ENCODE results near the gene POM121.
A peak's percentile ranks its signal among the peaks of the same experiment; 100 is the strongest.
"Not testable (repeated sequence)": the region's sequence is repeated elsewhere in the genome, so short reads cannot be mapped to it uniquely, and the experiment has no call there.

The POM121 gene

DNA sequence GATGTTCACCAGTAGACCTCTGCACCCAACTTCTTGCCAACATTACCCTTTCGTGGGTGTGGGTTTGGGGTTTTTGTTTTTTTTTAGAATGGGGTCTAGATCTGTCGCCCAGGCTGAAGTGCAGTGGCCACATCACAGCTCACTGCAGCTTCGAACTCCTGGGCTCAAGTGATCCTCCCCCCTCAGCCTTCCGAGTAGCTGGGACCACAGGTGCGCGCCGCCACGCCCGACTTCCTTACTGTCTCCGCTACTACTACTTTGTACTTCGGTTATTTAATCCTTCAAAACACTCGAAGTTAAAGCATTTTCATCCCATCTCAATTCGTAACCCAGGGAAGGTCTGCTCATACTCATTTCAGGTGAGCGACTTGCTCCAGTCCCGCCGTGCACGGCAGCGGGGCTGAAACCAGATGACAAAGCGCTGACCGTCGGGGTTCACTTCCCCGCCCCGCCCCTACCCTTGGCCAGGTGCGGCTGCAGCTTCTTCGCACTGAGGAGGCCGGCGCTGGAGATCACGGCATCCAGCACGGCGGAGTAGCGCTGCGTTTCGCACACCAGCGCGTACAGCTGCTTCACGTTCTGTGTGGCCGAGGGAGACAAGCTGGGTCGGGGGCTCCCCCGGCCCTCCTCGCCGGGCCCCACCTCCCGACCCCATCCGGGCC is 29.1 kb downstream of the POM121 start:
- WGBS, result no CpG with 5 or more reads among the region's 43 CpGs
- not testable (repeated sequence) for H3K36me3 ChIP-seq (ENCODE audit: insufficient read depth, low read length); H3K27me3 ChIP-seq (ENCODE audit: insufficient read depth, low read length); H3K9ac ChIP-seq (ENCODE audit: low read depth, low read length); H3K4me1 ChIP-seq (ENCODE audit: insufficient read depth, low read length); H3K27ac ChIP-seq (ENCODE audit: low read depth, low read length); H3K9me3 ChIP-seq (ENCODE audit: insufficient read depth, low read depth, low read length)
- H3K4me3 ChIP-seq (ENCODE audit: low read length), result peak overlapping the region; percentile 46

DNA sequence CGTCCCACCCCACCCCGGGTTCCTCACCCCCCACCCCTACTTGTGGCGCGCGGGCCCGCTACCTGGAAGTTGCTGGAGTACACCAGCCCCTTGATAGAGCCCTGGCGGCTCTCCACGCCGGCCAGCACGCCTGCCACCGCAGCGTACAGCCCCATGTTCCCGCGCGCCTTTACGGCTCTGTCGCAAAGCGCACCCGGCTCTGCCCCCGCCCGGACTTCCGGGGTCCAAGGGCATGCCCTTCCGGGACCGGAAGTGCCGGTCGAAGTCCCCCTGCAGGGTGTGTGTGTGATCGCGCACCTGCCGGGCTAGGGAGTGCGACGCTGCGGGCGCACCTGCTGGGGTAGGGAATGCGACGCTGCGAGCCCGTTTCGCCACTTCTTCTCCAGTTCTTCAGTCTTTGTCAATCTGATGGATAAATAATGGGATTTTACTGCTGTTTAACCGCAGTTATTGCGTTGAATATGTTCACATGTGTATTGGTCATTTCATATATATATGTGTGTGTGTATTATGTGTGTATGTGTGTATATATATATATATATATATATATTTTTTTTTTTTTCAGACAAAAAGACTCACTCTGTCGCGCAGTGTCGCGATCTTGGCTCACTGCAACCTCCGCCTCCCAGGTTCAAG is 29.8 kb downstream of the POM121 start:
- H3K4me1 ChIP-seq (ENCODE audit: insufficient read depth, low read length); H3K36me3 ChIP-seq (ENCODE audit: insufficient read depth, low read length); H3K27ac ChIP-seq (ENCODE audit: low read depth, low read length); H3K9me3 ChIP-seq (ENCODE audit: insufficient read depth, low read depth, low read length); H3K9ac ChIP-seq (ENCODE audit: low read depth, low read length); H3K27me3 ChIP-seq (ENCODE audit: insufficient read depth, low read length): not testable (repeated sequence)
- WGBS, result no CpG with 5 or more reads among the region's 45 CpGs
- H3K4me3 ChIP-seq (ENCODE audit: low read length), result peak overlapping the region; percentile 36; the same call in 1 of the 2 replicates

- H3K9me3 ChIP-seq (ENCODE audit: insufficient read depth, low read depth, low read length); H3K9ac ChIP-seq (ENCODE audit: low read depth, low read length); H3K27me3 ChIP-seq (ENCODE audit: insufficient read depth, low read length); H3K4me1 ChIP-seq (ENCODE audit: insufficient read depth, low read length); H3K4me3 ChIP-seq (ENCODE audit: low read length); H3K27ac ChIP-seq (ENCODE audit: low read depth, low read length); H3K36me3 ChIP-seq (ENCODE audit: insufficient read depth, low read length): not testable (repeated sequence)
- 73% methylated on average over 2 of the region's 18 CpGs for WGBS
Observed at GRCh38 chr7:72960029-72960428, 35.1 kb downstream of the POM121 start.

- H3K9me3 ChIP-seq (ENCODE audit: insufficient read depth, low read depth, low read length); H3K9ac ChIP-seq (ENCODE audit: low read depth, low read length); H3K4me3 ChIP-seq (ENCODE audit: low read length); H3K4me1 ChIP-seq (ENCODE audit: insufficient read depth, low read length); H3K27me3 ChIP-seq (ENCODE audit: insufficient read depth, low read length); H3K27ac ChIP-seq (ENCODE audit: low read depth, low read length); H3K36me3 ChIP-seq (ENCODE audit: insufficient read depth, low read length): not testable (repeated sequence)
- WGBS, result no CpG with 5 or more reads among the region's 20 CpGs
Observed at GRCh38 chr7:72960626-72961345, 35.9 kb downstream of the POM121 start.

GRCh38 chr7:72961346-72961650 is 36.4 kb downstream of the POM121 start:
- H3K9ac ChIP-seq (ENCODE audit: low read depth, low read length); H3K9me3 ChIP-seq (ENCODE audit: insufficient read depth, low read depth, low read length); H3K36me3 ChIP-seq (ENCODE audit: insufficient read depth, low read length); H3K27me3 ChIP-seq (ENCODE audit: insufficient read depth, low read length); H3K27ac ChIP-seq (ENCODE audit: low read depth, low read length); H3K4me3 ChIP-seq (ENCODE audit: low read length); H3K4me1 ChIP-seq (ENCODE audit: insufficient read depth, low read length): not testable (repeated sequence)
- no CpG with 5 or more reads among the region's 9 CpGs for WGBS

- no CpG with 5 or more reads among the region's 8 CpGs for WGBS
- H3K36me3 ChIP-seq (ENCODE audit: insufficient read depth, low read length); H3K9ac ChIP-seq (ENCODE audit: low read depth, low read length); H3K4me1 ChIP-seq (ENCODE audit: insufficient read depth, low read length); H3K27ac ChIP-seq (ENCODE audit: low read depth, low read length); H3K27me3 ChIP-seq (ENCODE audit: insufficient read depth, low read length); H3K9me3 ChIP-seq (ENCODE audit: insufficient read depth, low read depth, low read length); H3K4me3 ChIP-seq (ENCODE audit: low read length): not testable (repeated sequence)
Observed at GRCh38 chr7:72963056-72963455, 38.2 kb downstream of the POM121 start.

GRCh38 chr7:72965186-72965975 is 40.5 kb downstream of the POM121 start:
- not testable (repeated sequence) for H3K36me3 ChIP-seq (ENCODE audit: insufficient read depth, low read length); H3K9me3 ChIP-seq (ENCODE audit: insufficient read depth, low read depth, low read length)
- no CpG with 5 or more reads among the region's 31 CpGs for WGBS

GRCh38 chr7:72966892-72967291 is 42.0 kb downstream of the POM121 start:
- not testable (repeated sequence) for H3K9me3 ChIP-seq (ENCODE audit: insufficient read depth, low read depth, low read length); H3K36me3 ChIP-seq (ENCODE audit: insufficient read depth, low read length); H3K27me3 ChIP-seq (ENCODE audit: insufficient read depth, low read length); H3K4me3 ChIP-seq (ENCODE audit: low read length); H3K27ac ChIP-seq (ENCODE audit: low read depth, low read length); H3K4me1 ChIP-seq (ENCODE audit: insufficient read depth, low read length); H3K9ac ChIP-seq (ENCODE audit: low read depth, low read length)
- WGBS, result 81% methylated on average over 2 of the region's 3 CpGs

More at GRCh38 chr7:72965186-72965975, 40.5 kb downstream of the POM121 start:
- H3K4me1 ChIP-seq (ENCODE audit: insufficient read depth, low read length); H3K9ac ChIP-seq (ENCODE audit: low read depth, low read length); H3K27me3 ChIP-seq (ENCODE audit: insufficient read depth, low read length); H3K4me3 ChIP-seq (ENCODE audit: low read length); H3K27ac ChIP-seq (ENCODE audit: low read depth, low read length): not testable (repeated sequence)

DNA sequence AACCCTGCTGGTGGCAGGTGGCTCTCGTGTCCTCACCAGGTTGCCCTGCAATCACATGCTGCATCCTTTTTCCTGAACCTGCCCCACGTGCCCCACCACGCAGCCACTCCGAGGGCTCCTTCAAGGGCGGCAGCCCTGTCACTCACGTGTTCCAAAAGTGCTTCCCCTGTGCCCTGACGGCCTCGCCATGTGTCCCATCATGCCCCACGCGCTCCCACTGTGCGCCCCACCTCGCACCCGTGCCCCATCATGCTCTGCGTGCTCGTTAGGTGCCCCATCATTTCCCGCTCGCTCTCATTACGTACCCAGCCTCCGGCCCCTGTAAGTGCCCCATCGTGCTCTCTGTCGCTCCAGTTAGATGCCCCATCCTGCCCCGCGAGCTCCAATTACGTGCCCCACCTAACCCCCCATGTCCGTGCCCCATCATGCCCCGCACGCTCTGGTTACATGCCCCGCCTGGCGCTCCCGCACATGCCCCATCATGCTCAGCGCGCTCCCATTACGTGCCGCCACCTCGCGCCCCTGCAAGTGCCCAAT is 44.2 kb downstream of the POM121 start, which contains the start of gene TRIM74:
TSS of gene TRIM74 (minus strand) at position 487 of the 537 bp plus-strand sequence. CDS start 3,309 bp downstream, outside the sequence.
- WGBS, result 98% methylated on average over 10 of the region's 36 CpGs
- not testable (repeated sequence) for H3K4me1 ChIP-seq (ENCODE audit: insufficient read depth, low read length); H3K36me3 ChIP-seq (ENCODE audit: insufficient read depth, low read length); H3K9me3 ChIP-seq (ENCODE audit: insufficient read depth, low read depth, low read length); H3K27me3 ChIP-seq (ENCODE audit: insufficient read depth, low read length); H3K27ac ChIP-seq (ENCODE audit: low read depth, low read length); H3K9ac ChIP-seq (ENCODE audit: low read depth, low read length); H3K4me3 ChIP-seq (ENCODE audit: low read length)

GRCh38 chr7:72969688-72970087 is 44.8 kb downstream of the POM121 start:
- not testable (repeated sequence) for H3K27me3 ChIP-seq (ENCODE audit: insufficient read depth, low read length); H3K9ac ChIP-seq (ENCODE audit: low read depth, low read length); H3K36me3 ChIP-seq (ENCODE audit: insufficient read depth, low read length); H3K4me3 ChIP-seq (ENCODE audit: low read length); H3K27ac ChIP-seq (ENCODE audit: low read depth, low read length); H3K4me1 ChIP-seq (ENCODE audit: insufficient read depth, low read length); H3K9me3 ChIP-seq (ENCODE audit: insufficient read depth, low read depth, low read length)
- WGBS, result 86% methylated on average over 8 of the region's 29 CpGs

GRCh38 chr7:72971505-72971904 is 46.6 kb downstream of the POM121 start:
- not testable (repeated sequence) for H3K27me3 ChIP-seq (ENCODE audit: insufficient read depth, low read length); H3K9me3 ChIP-seq (ENCODE audit: insufficient read depth, low read depth, low read length); H3K4me3 ChIP-seq (ENCODE audit: low read length); H3K36me3 ChIP-seq (ENCODE audit: insufficient read depth, low read length); H3K4me1 ChIP-seq (ENCODE audit: insufficient read depth, low read length); H3K27ac ChIP-seq (ENCODE audit: low read depth, low read length); H3K9ac ChIP-seq (ENCODE audit: low read depth, low read length)
- no CpG with 5 or more reads among the region's 6 CpGs for WGBS
